IMR-90 (cell line): Measurements from ENCODE around the gene NPL. TPM values are rescaled to one million over a fixed set of nuclear protein-coding genes. Genes with fewer than 3 reads are reported as not detected.
A peak's percentile ranks its signal among the peaks of the same experiment; 100 is the strongest.

Experiments
- ATAC-seq: fragments of 200-7000 bp; cut with Tn5 transposase; 2 replicates; pipeline ENCODE4 v1.9.1; 2020; ENCODE audit warnings: low read depth, mild to moderate bottlenecking, moderate library complexity
- BruUV-seq: library from RNA; stranded (reverse); fragments of 400-500 nt; replicated peaks from 2 replicates; lab custom pipeline; 2021; lab: Mats Ljungman, UMichigan
- CTCF ChIA-PET: fragments of 300-600 bp; formaldehyde crosslinking; extraction: SDS; loops from one replicate; lab custom pipeline; 2021; ENCODE audit warnings: antibody characterized with exemption; lab: Yijun Ruan, JAX
- POLR2A ChIA-PET: fragments of 300-600 bp; sonication (Branson Sonifier 250); formaldehyde crosslinking; loops from one replicate; lab custom pipeline; 2022; ENCODE audit warnings: antibody characterized with exemption; ENCODE audit not compliant: unreplicated experiment; lab: Charles Lee
- DNase-seq: peaks from one replicate; pipeline ENCODE4 v3.0.0; 2013
- H2AFZ ChIP-seq: replicated peaks from 2 replicates; pipeline ENCODE3; 2013; ENCODE audit warnings: low read length, mild to moderate bottlenecking; ENCODE audit not compliant: poor library complexity
- H2AK5ac ChIP-seq: 2 replicates; pipeline ENCODE4 v1.6.1; 2013; ENCODE audit warnings: low read depth, low read length, inconsistent platforms
- H2AK9ac ChIP-seq: replicated peaks from 2 replicates; pipeline ENCODE3; 2013; ENCODE audit warnings: mild to moderate bottlenecking, low read depth, low read length, moderate library complexity; ENCODE audit not compliant: poor library complexity
- H2BK120ac ChIP-seq: 2 replicates; pipeline ENCODE4 v1.6.1; 2013; ENCODE audit warnings: low read depth, low read length, inconsistent platforms
- H2BK15ac ChIP-seq: 3 replicates; pipeline ENCODE4 v1.6.1; 2013; ENCODE audit warnings: low read depth, low read length, inconsistent platforms
- H2BK20ac ChIP-seq: 2 replicates; pipeline ENCODE4 v1.6.1; 2013; ENCODE audit warnings: low read depth, mild to moderate bottlenecking, inconsistent platforms, low read length, moderate library complexity
- H2BK5ac ChIP-seq: 2 replicates; pipeline ENCODE4 v1.6.1; 2013; ENCODE audit warnings: mild to moderate bottlenecking, low read depth, low read length, inconsistent platforms; ENCODE audit not compliant: poor library complexity, severe bottlenecking
- H3K14ac ChIP-seq: replicated peaks from 2 replicates; pipeline ENCODE4 v1.6.1; 2013; ENCODE audit warnings: low read depth, low read length, inconsistent platforms
- H3K18ac ChIP-seq: 2 replicates; pipeline ENCODE4 v1.6.1; 2013; ENCODE audit warnings: low read depth, low read length, control low read depth
- H3K23ac ChIP-seq: 2 replicates; pipeline ENCODE4 v1.6.1; 2013; ENCODE audit warnings: low read depth, low read length, inconsistent platforms
- H3K27ac ChIP-seq: 2 replicates; pipeline ENCODE4 v1.5.1; 2013; ENCODE audit warnings: mild to moderate bottlenecking, control low read depth, low read length; ENCODE audit not compliant: insufficient read depth
- H3K27me3 ChIP-seq: 2 replicates; pipeline ENCODE4 v1.6.1; 2013; ENCODE audit warnings: low read length; ENCODE audit not compliant: control insufficient read depth, insufficient read depth
- H3K36me3 ChIP-seq: 2 replicates; pipeline ENCODE4 v1.6.1; 2013; ENCODE audit warnings: low read length, mixed read lengths; ENCODE audit not compliant: control insufficient read depth, insufficient read depth
- H3K4ac ChIP-seq: 2 replicates; pipeline ENCODE4 v1.6.1; 2013; ENCODE audit warnings: low read depth, low read length, inconsistent platforms
- H3K4me1 ChIP-seq: 2 replicates; pipeline ENCODE4 v1.6.1; 2013; ENCODE audit warnings: low read length, mixed read lengths; ENCODE audit not compliant: control insufficient read depth, insufficient read depth
- H3K4me2 ChIP-seq: 2 replicates; pipeline ENCODE4 v1.6.1; 2013; ENCODE audit warnings: low read depth, mild to moderate bottlenecking, control low read depth, low read length, moderate library complexity
- H3K4me3 ChIP-seq: 2 replicates; pipeline ENCODE4 v1.5.1; 2013; ENCODE audit warnings: low read depth, mild to moderate bottlenecking, control low read depth, low read length, moderate library complexity; ENCODE audit not compliant: insufficient read depth
- H3K56ac ChIP-seq: 2 replicates; pipeline ENCODE4 v1.6.1; 2013; ENCODE audit warnings: low read length, inconsistent platforms; ENCODE audit not compliant: insufficient read depth; ENCODE audit errors: extremely low read depth
- H3K79me1 ChIP-seq, 2 experiments: 2 replicates each; pipeline ENCODE4 v1.6.1; 2013; ENCODE audit warnings: low read length in 2 of 2, inconsistent platforms in 1 of 2, low read depth in 1 of 2
- H3K9ac ChIP-seq: 2 replicates; pipeline ENCODE4 v1.6.1; 2013; ENCODE audit warnings: low read depth, low read length, control low read depth
- H3K9me1 ChIP-seq: 2 replicates; pipeline ENCODE4 v1.6.1; 2013; ENCODE audit warnings: low read length, inconsistent platforms; ENCODE audit not compliant: insufficient read depth
- H3K9me3 ChIP-seq: 2 replicates; pipeline ENCODE4 v1.6.1; 2013; ENCODE audit warnings: low read length; ENCODE audit not compliant: control insufficient read depth, insufficient read depth
- H4K20me1 ChIP-seq: 2 replicates; pipeline ENCODE4 v1.6.1; 2013; ENCODE audit warnings: low read length, inconsistent platforms; ENCODE audit not compliant: insufficient read depth
- H4K5ac ChIP-seq: 2 replicates; pipeline ENCODE4 v1.6.1; 2013; ENCODE audit warnings: mild to moderate bottlenecking, low read depth, low read length, control low read depth
- H4K8ac ChIP-seq, 2 experiments: 2 replicates each; pipeline ENCODE4 v1.6.1; 2013; ENCODE audit warnings: low read depth in 2 of 2, low read length in 2 of 2, control low read depth in 1 of 2, inconsistent platforms in 1 of 2
- H4K91ac ChIP-seq: 2 replicates; pipeline ENCODE4 v1.6.1; 2013; ENCODE audit warnings: low read depth, low read length, inconsistent platforms; ENCODE audit not compliant: insufficient read depth
- CEBPB ChIP-seq: IDR thresholded peaks from 2 replicates; pipeline ENCODE4 v1.6.1; 2012; ENCODE audit warnings: low read depth, low read length, improper control_type of control experiment
- MAFK ChIP-seq: IDR thresholded peaks from 2 replicates; pipeline ENCODE4 v1.6.1; 2012; ENCODE audit warnings: low read depth, low read length, improper control_type of control experiment
- POLR2A ChIP-seq: IDR thresholded peaks from 2 replicates; pipeline ENCODE4 v1.6.1; 2012; ENCODE audit warnings: mild to moderate bottlenecking, low read depth, low read length
- RAD21 ChIP-seq: IDR thresholded peaks from 2 replicates; pipeline ENCODE4 v1.6.1; 2012; ENCODE audit warnings: low read length, improper control_type of control experiment
- RFX5 ChIP-seq: IDR thresholded peaks from 2 replicates; pipeline ENCODE4 v1.8.0; 2012; ENCODE audit warnings: low read depth, mild to moderate bottlenecking, low read length, moderate library complexity
- WGBS, 2 experiments: methylation state at CpG; one replicate each; pipeline versions ENCODE4 v1.1.5 to v1.1.7; 2013; ENCODE audit warnings: missing lambda C conversion rate in 2 of 2; ENCODE audit not compliant: insufficient read length in 1 of 2; ENCODE audit errors: extremely low coverage in 2 of 2; 5-methylcytosine and 5-hydroxymethylcytosine counted together
- dilution Hi-C: fragments of 300-500 bp; cut with HindIII; formaldehyde crosslinking; loops from one replicate; pipeline ENCODE4 v1.14.3; 2018; ENCODE audit warnings: low sequenced_read_pairs; ENCODE audit not compliant: unreplicated experiment
- in situ Hi-C: fragments of 300-500 bp; cut with MboI; formaldehyde crosslinking; loops from 3 replicates; pipeline ENCODE4 v1.14.3; 2019; ENCODE audit warnings: low sequenced_read_pairs, inconsistent platforms, mixed read lengths
- intact Hi-C: fragments of 100-400 bp; cut with micrococcal nuclease; formaldehyde crosslinking; loops from 2 replicates; pipeline ENCODE4 v1.10.0; 2022
- polyA plus RNA-seq, 3 experiments: library from polyadenylated mRNA; depleted of rRNA; stranded (reverse); fragments of >200 nt; gene quantifications; 2 replicates each; pipeline ENCODE4 v1.2.3, GENCODE V29; 2012; ENCODE audit warnings: low replicate concordance in 1 of 3
- total RNA-seq: library from RNA; depleted of rRNA; stranded (reverse); fragments of >200 nt; gene quantifications from 2 replicates; pipeline ENCODE4 v1.2.3, GENCODE V29; 2012

Gene NPL
- total and polyA plus RNA-seq, 2 of the 4 experiments (the other 2 are of a cell fraction) = 0.36 to 0.68 TPM

GRCh38 chr1:182857212-182857611 lies 67.6 kb downstream of the NPL start:
- Histone ChIP-seq H2AFZ (no peak overlapping the region), H3K9me3 (no peaks in the 10 kb centered on the region), H2BK120ac (no peak overlapping the region), H3K18ac (no peak overlapping the region), H2BK5ac (no peak overlapping the region), H3K79me1 (peaks cover 28 to 44% of the 10 kb centered on the region in 2 experiments), H2BK15ac (no peak overlapping the region), H4K91ac (no peak overlapping the region), H3K4me2 (no peak overlapping the region), H2BK20ac (no peak overlapping the region), H3K4ac (no peak overlapping the region), H3K9me1 (peaks cover 6% of the 10 kb centered on the region; the same call in 1 of the 2 replicates), H3K36me3 (peaks cover 70% of the 10 kb centered on the region), H3K4me1 (peaks cover 4% of the 10 kb centered on the region; the same call in 1 of the 2 replicates), H4K8ac (no peak overlapping the region), H3K14ac (no peak overlapping the region), H3K27me3 (no peaks in the 10 kb centered on the region), H3K23ac (no peak overlapping the region), H4K20me1 (peaks cover 23% of the 10 kb centered on the region; the same call in 1 of the 2 replicates), H3K4me3 (no peak overlapping the region), H4K5ac (no peak overlapping the region), H2AK5ac (no peak overlapping the region), H3K27ac (no peak overlapping the region), H3K56ac (no peak overlapping the region), H2AK9ac (no peak overlapping the region), H3K9ac (no peak overlapping the region)
- dilution Hi-C loops (no loop called here), intact Hi-C loops (no loop called here), in situ Hi-C loops (no loop called here)
- no TSS peak for BruUV-seq
- WGBS, 2 experiments = no CpG with 5 or more reads among the region's 3 CpGs
- CTCF ChIA-PET = no interaction called here
- POLR2A ChIA-PET = no interaction called here
- no peak for TF ChIP-seq POLR2A
- no peak for TF ChIP-seq CEBPB
- TF ChIP-seq RAD21 = no peak
- peak; percentile 60 for TF ChIP-seq MAFK
- no peak for TF ChIP-seq RFX5
- ATAC-seq (no peak), DNase-seq (no peak)
